Superior temporal gyrus (tissue), 1 donor: ENCODE measurements around the gene NT5C2.
A peak's percentile ranks its signal among the peaks of the same experiment; 100 is the strongest.
"Not testable (repeated sequence)": the region's sequence is repeated elsewhere in the genome, so short reads cannot be mapped to it uniquely, and the experiment has no call there.

Experiments used
- DNase-seq: peaks from one replicate; pipeline ENCODE4 v3.0.0-alpha.2; 2016; ENCODE audit errors: extremely low spot score

The NT5C2 gene

GRCh38 chr10:103163766-103164403 lies 29.2 kb downstream of the NT5C2 start:
- DNase-seq, result not testable (repeated sequence)

GRCh38 chr10:103157246-103157645 lies 35.8 kb downstream of the NT5C2 start:
- no peak for DNase-seq

- no peak for DNase-seq
Measured at GRCh38 chr10:103155471-103156085, 37.5 kb downstream of the NT5C2 start.

- DNase-seq, result no peak
Measured at GRCh38 chr10:103154521-103155299, 38.4 kb downstream of the NT5C2 start.

GRCh38 chr10:103153302-103154197 lies 39.5 kb downstream of the NT5C2 start:
- DNase-seq, result peak; percentile 79

- no peak for DNase-seq
Measured at GRCh38 chr10:103149991-103150622, 43.0 kb downstream of the NT5C2 start.

GRCh38 chr10:103147645-103148044 lies 45.4 kb downstream of the NT5C2 start:
- no peak for DNase-seq

GRCh38 chr10:103145860-103146466 lies 47.1 kb downstream of the NT5C2 start:
- no peak for DNase-seq

- DNase-seq, result no peak
Measured at GRCh38 chr10:103145046-103145445, 48.0 kb downstream of the NT5C2 start.

- DNase-seq, result no peak
Measured at GRCh38 chr10:103144041-103144440, 49.0 kb downstream of the NT5C2 start.

GRCh38 chr10:103143641-103144040 lies 49.4 kb downstream of the NT5C2 start:
- not testable (repeated sequence) for DNase-seq

- no peak for DNase-seq
Measured at GRCh38 chr10:103141950-103142349, 51.1 kb downstream of the NT5C2 start.

- no peak for DNase-seq
Measured at GRCh38 chr10:103140469-103140868, 52.6 kb downstream of the NT5C2 start.

- DNase-seq, result no peak
Measured at GRCh38 chr10:103139803-103140202, 53.3 kb downstream of the NT5C2 start.

GRCh38 chr10:103135168-103135567 lies 57.9 kb downstream of the NT5C2 start:
- DNase-seq, result not testable (repeated sequence)

GRCh38 chr10:103130910-103131309 lies 62.2 kb downstream of the NT5C2 start:
- DNase-seq, result no peak

GRCh38 chr10:103130180-103130579 lies 62.9 kb downstream of the NT5C2 start:
- DNase-seq, result not testable (repeated sequence)

- DNase-seq, result no peak
Measured at GRCh38 chr10:103127241-103127640, 65.8 kb downstream of the NT5C2 start.

GRCh38 chr10:103125323-103126267 lies 67.5 kb downstream of the NT5C2 start:
- no peak for DNase-seq
